HL-60 (cell line): ENCODE measurements around the gene HELB.

ENCODE experiments used
- CTCF ChIP-seq: IDR thresholded peaks from one replicate; pipeline ENCODE4 v1.5.1; 2011; ENCODE audit warnings: low read length, control low read depth, inconsistent platforms; ENCODE audit not compliant: insufficient read depth
- GABPA ChIP-seq: IDR thresholded peaks from 2 replicates; pipeline ENCODE4 v1.6.1; 2012; ENCODE audit warnings: low read depth

- TF ChIP-seq GABPA = no peak
- TF ChIP-seq CTCF = no peak
These were observed 33.2 kb upstream of the HELB start for GRCh38 chr12:66269142-66269541.
